GM12878 (cell line): ENCODE data around the gene CRAT. TPM values are rescaled to one million over a fixed set of nuclear protein-coding genes. Genes with fewer than 3 reads are reported as not detected.

Experiments used
- ATAC-seq: fragments of 200-7000 bp; cut with Tn5 transposase; 3 replicates; pipeline ENCODE4 v1.9.1; 2020; ENCODE audit warnings: mild to moderate bottlenecking, moderate library complexity
- BruUV-seq: library from RNA; stranded (reverse); fragments of 400-500 nt; replicated peaks from 2 replicates; lab custom pipeline; 2021; lab: Mats Ljungman, UMichigan
- CTCF ChIA-PET: fragments of 300-600 bp; sonication (Branson Sonifier 250); formaldehyde crosslinking; extraction: SDS; loops from one replicate; lab custom pipeline; 2021; ENCODE audit warnings: inconsistent platforms; lab: Yijun Ruan, JAX
- POLR2A ChIA-PET: fragments of 350-600 bp; formaldehyde crosslinking; extraction: SDS; loops from one replicate; lab custom pipeline; 2021; ENCODE audit warnings: inconsistent platforms; lab: Charles Lee
- RAD21 ChIA-PET: fragments of 300-600 bp; sonication (Branson Sonifier 250); formaldehyde crosslinking; loops from one replicate; lab custom pipeline; 2023; ENCODE audit warnings: antibody characterized with exemption; ENCODE audit not compliant: unreplicated experiment; lab: Charles Lee
- SMC1A ChIA-PET: fragments of 300-600 bp; sonication (Branson Sonifier 250); formaldehyde crosslinking; loops from one replicate; lab custom pipeline; 2023; ENCODE audit not compliant: unreplicated experiment, uncharacterized antibody; lab: Charles Lee
- DNase-seq: peaks from one replicate; pipeline ENCODE4 v3.0.0-alpha.2; 2011; ENCODE audit warnings: low read depth, low spot score
- FAIRE-seq: peaks from 3 replicates; lab custom pipeline; 2011; peaks lifted over from hg19 to GRCh38; lab: Jason Lieb, UNC
- H2AFZ ChIP-seq: 2 replicates; pipeline ENCODE4 v1.6.0; 2011; ENCODE audit warnings: low read depth, low read length, control low read depth; ENCODE audit not compliant: control insufficient read depth
- H3K27ac ChIP-seq: 2 replicates; pipeline ENCODE4 v1.5.1; 2011; ENCODE audit warnings: control low read depth; ENCODE audit not compliant: control insufficient read depth, insufficient read depth
- H3K27me3 ChIP-seq, 2 experiments: replicated peaks in 1 of 2; 2 replicates each; pipeline versions ENCODE4 v1.6.0 to v1.6.1; 2011; ENCODE audit warnings: low read length in 1 of 2; ENCODE audit not compliant: control insufficient read depth in 2 of 2, insufficient read depth in 2 of 2
- H3K36me3 ChIP-seq, 2 experiments: 2 replicates each; pipeline ENCODE4 v1.5.1; 2011; ENCODE audit warnings: low read length in 1 of 2; ENCODE audit not compliant: control insufficient read depth in 2 of 2, insufficient read depth in 2 of 2
- H3K4me1 ChIP-seq: 2 replicates; pipeline ENCODE4 v1.6.1; 2011; ENCODE audit warnings: mild to moderate bottlenecking, low read length, moderate library complexity, mixed read lengths; ENCODE audit not compliant: control insufficient read depth, insufficient read depth
- H3K4me2 ChIP-seq: 2 replicates; pipeline ENCODE4 v1.6.0; 2011; ENCODE audit warnings: control low read depth; ENCODE audit not compliant: control insufficient read depth, insufficient read depth
- H3K4me3 ChIP-seq: fragments of 200-600 bp; sonication (generic); 2 replicates; pipeline ENCODE4 v1.5.1; 2016
- H3K79me2 ChIP-seq: 2 replicates; pipeline ENCODE4 v1.6.0; 2011; ENCODE audit warnings: low read length; ENCODE audit not compliant: control insufficient read depth, insufficient read depth
- H3K9ac ChIP-seq: 2 replicates; pipeline ENCODE4 v1.8.0; 2011; ENCODE audit warnings: low read length, control low read depth, mixed read lengths; ENCODE audit not compliant: control insufficient read depth, insufficient read depth
- H3K9me3 ChIP-seq: replicated peaks from 3 replicates; pipeline ENCODE4 v1.5.1; 2011; ENCODE audit warnings: mild to moderate bottlenecking, low read length; ENCODE audit not compliant: control insufficient read depth, insufficient read depth
- H4K20me1 ChIP-seq: 2 replicates; pipeline ENCODE4 v1.6.0; 2011; ENCODE audit not compliant: control insufficient read depth, insufficient read depth
- KDM1A ChIP-seq: fragments of 200-600 bp; sonication (generic); IDR thresholded peaks from 2 replicates; pipeline ENCODE4 v1.6.1; 2016; ENCODE audit warnings: borderline replicate concordance
- KLF5 ChIP-seq: fragments of 450-650 bp; IDR thresholded peaks from 2 replicates; pipeline ENCODE4 v1.6.1; 2014; ENCODE audit warnings: mild to moderate bottlenecking; ENCODE audit not compliant: partially characterized antibody
- MEF2B ChIP-seq: fragments of 450-650 bp; IDR thresholded peaks from 2 replicates; pipeline ENCODE4 v1.6.1; 2018; ENCODE audit warnings: mild to moderate bottlenecking, moderate library complexity; ENCODE audit not compliant: partially characterized antibody, poor library complexity, severe bottlenecking
- TARDBP ChIP-seq: IDR thresholded peaks from 2 replicates; pipeline ENCODE4 v1.6.1; 2016; ENCODE audit warnings: borderline replicate concordance
- ZNF24 ChIP-seq: fragments of 450-650 bp; IDR thresholded peaks from 2 replicates; pipeline ENCODE4 v1.6.1; 2017; ENCODE audit warnings: antibody characterized with exemption, mild to moderate bottlenecking
- ZNF687 ChIP-seq: fragments of 450-650 bp; IDR thresholded peaks from 2 replicates; pipeline ENCODE4 v1.6.1; 2017; ENCODE audit warnings: mild to moderate bottlenecking, moderate library complexity
- WGBS: methylation state at CpG from one replicate; pipeline ENCODE4 v1.1.6; 2016; ENCODE audit warnings: low lambda C conversion rate; ENCODE audit not compliant: insufficient replicate concordance, insufficient coverage; ENCODE audit errors: missing lambda C conversion rate; 5-methylcytosine and 5-hydroxymethylcytosine counted together
- in situ Hi-C: fragments of 300-500 bp; cut with MboI; formaldehyde crosslinking; loops from 9 replicates; pipeline ENCODE4 v1.14.3; 2018; ENCODE audit warnings: mixed read lengths
- intact Hi-C: fragments of 100-400 bp; cut with micrococcal nuclease; formaldehyde crosslinking; loops from one replicate; pipeline ENCODE4 v1.14.2; 2022; ENCODE audit not compliant: unreplicated experiment
- polyA plus RNA-seq, 11 experiments: library from polyadenylated mRNA; depleted of rRNA in 4 of 11; unstranded in 6 of 11; stranded (reverse) in 5 of 11; fragments of >200 nt; fragmentation: Nextera tagmentation in 4 of 11; fragmentation: Illumina TruSeq in 1 of 11; extraction: Ambion mirVana in 4 of 11; extraction: Trizol in 1 of 11; gene quantifications; 1 replicate in 1 of 11; 2 replicates in 10 of 11; pipeline versions ENCODE4 v1.2.1 to v1.2.3, GENCODE V29; 2011 to 2016; ENCODE audit warnings: inconsistent platforms in 2 of 11, missing spikeins in 2 of 11, low read depth in 1 of 11
- total RNA-seq, 4 experiments: library from RNA; depleted of rRNA in 3 of 4; stranded (reverse); fragments of >200 nt in 3 of 4; fragmentation: Illumina TruSeq in 1 of 4; extraction: Trizol in 1 of 4; gene quantifications; 2 replicates each; pipeline versions ENCODE4 v1.2.1 to v1.2.3, GENCODE V29; 2013 to 2021

Gene CRAT
- total and polyA plus RNA-seq, 10 of the 15 experiments (the other 5 are each of a cell fraction or from before 2014, with no cell fraction given) = 0.10 to 3.4 (median 1.8) TPM

- TF ChIP-seq ZNF687 = no peak
- TF ChIP-seq MEF2B = no peak
- TF ChIP-seq TARDBP = no peak
- TF ChIP-seq KLF5 = no peak
These were observed 21.3 kb downstream of the CRAT start (continued) for GRCh38 chr9:129089246-129089645.

DNA sequence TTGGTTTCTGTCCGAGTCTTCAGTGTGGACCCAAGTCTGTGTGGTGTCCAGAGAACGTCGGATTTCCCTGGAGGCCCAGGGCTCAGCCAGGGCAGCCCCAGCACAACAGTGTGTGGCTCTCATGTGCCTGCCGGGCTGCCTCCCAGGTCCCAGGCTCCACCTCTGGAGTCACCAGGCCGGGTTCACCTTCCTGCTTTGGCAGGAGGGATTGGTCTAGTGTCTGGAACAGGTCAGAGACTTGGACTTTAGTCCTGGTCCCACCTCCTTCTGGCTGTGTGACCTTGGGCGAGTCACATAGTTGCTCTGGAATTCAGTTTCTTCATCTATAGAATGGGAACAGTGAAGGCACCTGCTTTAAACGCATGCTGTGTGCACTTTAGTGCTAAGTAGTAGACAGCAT lies 26.5 kb downstream of the CRAT start:
- FAIRE-seq (no peak), ATAC-seq (no peak), DNase-seq (no peak)
- ChIA-PET POLR2A (no interaction called here), CTCF (no interaction called here), SMC1A (no interaction called here), RAD21 (no interaction called here)
- Histone ChIP-seq H4K20me1 (no peaks in the 10 kb centered on the region), H3K79me2 (peaks cover 17% of the 10 kb centered on the region), H2AFZ (no peak overlapping the region), H3K27ac (no peak overlapping the region), H3K27me3 (no peaks in the 10 kb centered on the region), H3K4me1 (peaks cover 12% of the 10 kb centered on the region), H3K9ac (no peak overlapping the region), H3K4me2 (no peak overlapping the region), H3K9me3 (no peaks in the 10 kb centered on the region), H3K36me3 (peaks cover 0 to 20% of the 10 kb centered on the region in 2 experiments; a peak in 3 of 4 replicates), H3K4me3 (no peak overlapping the region)
- in situ Hi-C loops (no loop called here), intact Hi-C loops (no loop called here)
- 81% methylated on average over 7 of the region's 7 CpGs for WGBS
- no TSS peak for BruUV-seq
- TF ChIP-seq ZNF24 = no peak
- TF ChIP-seq KDM1A = no peak
